Measurements from ENCODE around the gene TRMT2A.

The TRMT2A gene

GRCh38 chr22:20092477-20092854 is 24.6 kb downstream of the TRMT2A start:
- DNase-seq (ENCODE audit: low read depth): no peak
- TF ChIP-seq, protein P1, sequence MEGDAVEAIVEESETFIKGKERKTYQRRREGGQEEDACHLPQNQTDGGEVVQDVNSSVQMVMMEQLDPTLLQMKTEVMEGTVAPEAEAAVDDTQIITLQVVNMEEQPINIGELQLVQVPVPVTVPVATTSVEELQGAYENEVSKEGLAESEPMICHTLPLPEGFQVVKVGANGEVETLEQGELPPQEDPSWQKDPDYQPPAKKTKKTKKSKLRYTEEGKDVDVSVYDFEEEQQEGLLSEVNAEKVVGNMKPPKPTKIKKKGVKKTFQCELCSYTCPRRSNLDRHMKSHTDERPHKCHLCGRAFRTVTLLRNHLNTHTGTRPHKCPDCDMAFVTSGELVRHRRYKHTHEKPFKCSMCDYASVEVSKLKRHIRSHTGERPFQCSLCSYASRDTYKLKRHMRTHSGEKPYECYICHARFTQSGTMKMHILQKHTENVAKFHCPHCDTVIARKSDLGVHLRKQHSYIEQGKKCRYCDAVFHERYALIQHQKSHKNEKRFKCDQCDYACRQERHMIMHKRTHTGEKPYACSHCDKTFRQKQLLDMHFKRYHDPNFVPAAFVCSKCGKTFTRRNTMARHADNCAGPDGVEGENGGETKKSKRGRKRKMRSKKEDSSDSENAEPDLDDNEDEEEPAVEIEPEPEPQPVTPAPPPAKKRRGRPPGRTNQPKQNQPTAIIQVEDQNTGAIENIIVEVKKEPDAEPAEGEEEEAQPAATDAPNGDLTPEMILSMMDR (conservative IDR thresholded peaks at IDR 0.05; ENCODE audit: low read depth, low read length): no peak
- no peak overlapping the region for H3K4me3 ChIP-seq (ENCODE audit: low read length)

DNA sequence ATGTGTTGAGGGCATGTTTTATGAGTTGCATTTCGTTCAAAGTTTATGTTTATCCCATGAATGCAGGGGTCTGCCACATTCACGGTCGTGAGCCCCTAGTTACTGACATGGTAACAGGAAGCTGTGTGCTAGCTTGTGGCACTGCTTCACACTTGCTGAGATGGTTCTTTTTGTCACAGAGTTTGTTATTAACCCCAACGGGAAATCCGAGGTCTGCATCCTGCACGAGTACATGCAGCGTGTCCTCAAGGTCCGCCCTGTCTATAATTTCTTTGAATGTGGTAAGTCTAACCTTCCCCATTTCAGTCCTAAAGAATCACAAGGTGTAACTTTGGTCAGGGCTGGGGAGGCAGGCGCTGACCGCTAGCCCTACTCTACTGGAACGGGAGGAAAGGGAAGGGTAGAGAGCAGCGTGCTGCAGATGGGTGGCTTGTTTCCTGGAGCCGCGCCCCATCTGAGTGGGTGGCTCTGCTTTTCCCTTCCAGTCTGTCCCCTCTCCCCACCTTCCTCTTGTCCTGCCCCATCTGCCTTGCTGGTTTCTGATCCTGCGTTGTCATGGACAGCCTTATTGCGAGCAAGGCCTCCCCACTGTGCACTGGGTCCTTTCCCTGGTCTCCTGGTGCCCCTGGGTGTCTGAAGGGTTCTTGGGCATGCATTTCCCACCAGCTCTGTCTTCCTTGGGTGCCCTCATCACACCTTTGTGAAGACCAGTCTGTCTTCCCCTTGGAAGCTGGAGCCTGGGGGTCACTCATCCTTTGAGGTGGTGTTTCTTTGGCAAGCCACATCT is 25.1 kb downstream of the TRMT2A start:
- TF ChIP-seq, protein P1 (conservative IDR thresholded peaks at IDR 0.05; ENCODE audit: low read depth, low read length): no peak
- no peak for DNase-seq (ENCODE audit: low read depth)
- H3K4me3 ChIP-seq (ENCODE audit: low read length): no peak overlapping the region

DNA sequence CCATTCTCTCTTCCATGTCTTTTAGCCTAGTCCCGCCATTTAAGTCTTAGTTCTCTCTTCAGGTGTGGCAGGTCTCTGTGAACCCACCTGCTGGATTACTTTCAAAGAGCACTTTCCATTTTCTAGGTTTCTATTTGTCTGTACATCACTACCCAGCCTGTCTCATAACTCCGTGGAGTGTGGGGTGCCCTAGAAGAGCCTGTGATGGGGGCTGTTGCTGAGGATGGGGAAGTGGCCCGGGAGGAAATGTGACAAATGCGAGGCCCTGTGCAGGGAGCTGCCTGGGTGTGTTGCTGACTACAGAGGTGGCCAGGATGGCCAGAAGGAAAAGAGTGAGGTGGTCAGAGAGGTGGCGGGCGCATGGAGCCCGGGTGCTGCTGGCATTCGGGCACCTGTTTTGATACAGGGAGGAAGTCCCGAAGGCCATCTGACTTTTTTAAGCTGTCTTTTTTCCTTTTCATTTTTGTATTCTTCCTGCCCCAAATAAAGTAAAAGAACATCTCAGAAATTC is 26.2 kb downstream of the TRMT2A start:
- TF ChIP-seq, protein P1 (conservative IDR thresholded peaks at IDR 0.05; ENCODE audit: low read depth, low read length): no peak
- H3K4me3 ChIP-seq (ENCODE audit: low read length): no peak overlapping the region
- no peak for DNase-seq (ENCODE audit: low read depth)

DNA sequence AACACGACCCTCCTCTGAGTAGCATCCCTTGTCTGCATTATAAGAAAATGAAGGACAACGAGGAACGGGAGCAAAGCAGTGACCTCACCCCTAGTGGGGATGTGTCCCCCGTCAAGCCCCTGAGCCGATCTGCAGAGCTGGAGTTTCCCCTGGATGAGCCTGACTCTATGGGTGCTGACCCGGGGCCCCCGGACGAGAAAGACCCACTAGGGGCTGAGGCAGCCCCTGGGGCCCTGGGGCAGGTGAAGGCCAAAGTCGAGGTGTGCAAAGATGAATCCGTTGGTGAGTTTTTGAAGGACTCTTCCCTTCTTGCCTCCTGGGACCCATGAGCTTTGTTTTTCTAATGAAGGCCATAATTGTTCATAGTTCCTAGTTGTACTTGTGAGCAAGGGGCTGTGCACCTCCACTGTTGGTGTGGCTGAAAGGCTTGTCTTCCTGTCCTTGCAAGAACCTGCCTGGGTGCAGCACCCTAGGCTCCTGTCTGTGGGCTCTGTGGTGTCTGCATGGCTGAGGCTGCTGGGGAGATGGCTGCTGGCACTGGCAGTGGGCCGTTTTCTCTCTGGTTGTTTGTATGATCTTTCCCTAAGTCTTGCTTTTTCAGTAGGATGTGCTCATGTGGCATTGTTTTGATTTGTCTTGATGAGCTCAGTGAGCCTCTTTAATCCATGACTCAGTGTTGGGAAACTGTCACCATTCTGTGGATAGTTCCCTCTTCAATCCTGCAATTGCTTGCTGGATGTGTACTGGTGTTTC is 26.9 kb downstream of the TRMT2A start:
- H3K4me3 ChIP-seq (ENCODE audit: low read length): no peak overlapping the region
- TF ChIP-seq, protein P1 (conservative IDR thresholded peaks at IDR 0.05; ENCODE audit: low read depth, low read length): no peak
- DNase-seq (ENCODE audit: low read depth): no peak

DNA sequence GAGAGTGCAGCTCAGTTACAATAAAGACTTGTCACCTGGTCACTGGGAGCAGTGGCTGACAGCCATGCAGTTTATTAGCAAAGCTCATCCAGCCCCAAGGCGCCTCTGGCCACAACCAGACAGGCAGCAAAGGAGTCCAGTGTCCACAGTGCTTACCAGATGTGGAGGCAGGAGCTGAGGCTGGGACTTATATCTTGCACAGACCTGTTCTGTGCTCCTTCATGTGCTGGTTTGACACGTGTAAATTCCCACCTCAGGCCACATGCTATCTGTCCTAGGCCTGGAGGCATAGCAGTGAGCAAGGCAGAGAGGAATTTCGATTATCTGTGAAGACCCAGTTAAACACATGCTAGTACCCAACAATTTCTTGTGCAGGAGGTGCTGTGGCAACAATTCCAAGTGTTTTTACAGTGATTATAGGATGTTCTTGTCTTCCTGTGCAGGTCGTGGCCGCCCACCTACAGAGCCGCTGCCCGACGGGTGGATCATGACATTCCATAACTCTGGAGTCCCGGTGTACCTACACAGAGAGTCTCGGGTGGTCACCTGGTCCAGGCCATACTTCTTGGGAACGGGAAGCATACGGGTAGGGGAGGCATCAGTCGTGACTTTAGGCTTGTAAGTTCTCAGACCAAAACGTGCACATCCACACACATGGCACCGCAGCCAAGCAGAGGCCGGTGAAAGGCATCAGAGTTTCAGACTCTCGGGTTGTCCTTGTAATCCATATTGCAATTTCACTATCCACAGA is 27.6 kb downstream of the TRMT2A start:
- H3K4me3 ChIP-seq (ENCODE audit: low read length): no peak overlapping the region
- TF ChIP-seq, protein P1 (conservative IDR thresholded peaks at IDR 0.05; ENCODE audit: low read depth, low read length): no peak
- DNase-seq (ENCODE audit: low read depth): no peak

DNA sequence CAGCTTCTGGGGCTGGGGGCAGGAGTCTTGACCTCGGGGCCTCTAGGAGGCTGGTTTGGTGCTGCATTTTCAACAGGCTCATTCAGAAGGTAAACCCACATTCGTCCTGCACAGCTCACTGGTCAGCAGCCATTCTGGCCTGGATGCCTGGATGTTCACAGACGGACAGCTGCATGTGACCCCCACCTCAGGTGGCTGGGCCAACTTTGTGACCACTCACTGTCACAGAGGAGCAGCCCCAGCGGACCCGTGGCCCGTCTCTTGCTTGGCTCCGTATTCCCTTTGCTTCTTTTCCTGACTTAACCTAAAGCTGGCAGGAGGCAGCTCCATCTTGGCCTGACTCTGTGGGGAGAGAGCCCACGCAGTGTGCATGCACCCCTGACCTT is 28.8 kb downstream of the TRMT2A start:
- TF ChIP-seq, protein P1 (conservative IDR thresholded peaks at IDR 0.05; ENCODE audit: low read depth, low read length): no peak
- H3K4me3 ChIP-seq (ENCODE audit: low read length): no peak overlapping the region
- no peak for DNase-seq (ENCODE audit: low read depth)

All from retinal pigment epithelial cell (primary cell).